NCI-H524 treated with DMSO at 0.1 percent for 48 hours (cell line): Measurements from ENCODE around the gene HOXB4.

ENCODE experiments used
- DNase-seq: peaks from one replicate; lab custom pipeline; 2025; lab: John Stamatoyannopoulos, UW

HOXB4 gene

DNA sequence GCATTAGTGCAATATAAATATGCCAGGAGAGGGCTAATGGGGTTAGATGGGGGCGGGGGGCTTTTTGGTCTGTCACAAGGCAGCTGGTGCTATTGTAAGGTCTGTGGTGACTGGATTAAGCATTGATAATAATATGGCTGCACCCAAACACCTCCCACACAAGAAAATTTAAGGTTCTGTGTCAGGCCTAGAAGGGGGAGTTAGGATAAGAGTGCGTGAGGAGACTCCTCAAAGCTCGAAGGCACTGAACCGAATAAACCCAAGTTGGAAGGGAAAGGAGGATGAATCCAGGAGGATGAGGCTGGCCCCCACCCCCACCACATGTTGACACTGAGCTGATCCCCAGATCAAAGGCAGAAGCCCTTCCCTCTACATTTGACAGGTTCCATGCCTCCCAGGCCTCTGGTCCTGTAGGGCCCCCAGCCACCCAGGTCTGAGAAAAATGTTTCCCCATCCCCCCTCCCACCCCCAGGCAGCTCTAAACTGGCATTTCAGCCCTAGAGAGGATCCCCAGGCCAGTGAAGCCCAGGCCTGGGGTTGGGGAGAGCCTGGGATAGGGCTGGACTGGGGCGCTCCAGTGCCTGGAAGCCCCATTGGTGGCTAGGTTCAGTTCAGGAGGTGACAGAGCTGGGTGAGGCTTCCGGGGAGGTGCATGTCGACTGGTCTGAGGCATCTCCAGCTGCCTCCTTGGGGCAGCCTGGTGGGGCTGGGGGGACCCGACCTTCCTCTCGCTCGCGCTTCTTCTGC is 49.0 kb downstream of the HOXB4 start:
- no peak for DNase-seq

DNA sequence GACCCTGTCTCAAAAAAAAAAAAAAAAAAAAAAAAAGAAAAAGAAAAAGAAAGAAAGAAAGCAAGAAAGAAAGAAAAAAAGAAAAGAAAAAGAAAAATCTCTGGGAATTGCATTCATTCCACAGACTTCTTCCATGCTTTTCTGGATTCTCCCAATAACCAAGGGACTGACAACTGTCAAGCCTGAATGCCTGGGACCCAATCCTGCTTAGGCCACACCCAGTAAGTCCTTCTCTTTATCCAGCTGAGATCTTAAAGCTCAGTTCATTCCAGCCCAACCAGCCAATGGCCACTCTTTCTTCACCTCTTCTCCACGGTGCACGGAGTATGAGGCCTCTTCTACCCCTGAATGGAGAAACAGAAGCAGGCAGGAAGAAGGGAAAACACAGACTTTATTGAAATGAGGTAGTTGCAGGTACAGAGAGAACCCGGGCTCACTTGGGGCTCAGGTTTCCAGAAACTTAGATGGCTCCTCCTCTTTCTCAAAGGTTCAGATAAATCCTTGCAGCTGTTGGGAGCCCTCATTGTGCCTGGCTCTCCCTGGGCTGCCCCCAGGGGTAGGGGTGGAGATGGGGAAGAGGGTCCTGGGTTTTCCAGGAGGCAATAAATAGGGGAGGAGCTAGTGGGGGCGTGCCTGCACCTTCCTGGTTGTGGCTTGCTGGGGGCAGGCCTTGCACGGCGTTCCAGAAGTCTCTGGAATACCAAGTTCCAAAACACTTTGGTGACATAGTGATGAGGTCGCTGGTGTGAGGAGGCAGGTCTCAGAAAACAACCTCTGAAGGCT is 49.8 kb downstream of the HOXB4 start:
- no peak for DNase-seq

DNA sequence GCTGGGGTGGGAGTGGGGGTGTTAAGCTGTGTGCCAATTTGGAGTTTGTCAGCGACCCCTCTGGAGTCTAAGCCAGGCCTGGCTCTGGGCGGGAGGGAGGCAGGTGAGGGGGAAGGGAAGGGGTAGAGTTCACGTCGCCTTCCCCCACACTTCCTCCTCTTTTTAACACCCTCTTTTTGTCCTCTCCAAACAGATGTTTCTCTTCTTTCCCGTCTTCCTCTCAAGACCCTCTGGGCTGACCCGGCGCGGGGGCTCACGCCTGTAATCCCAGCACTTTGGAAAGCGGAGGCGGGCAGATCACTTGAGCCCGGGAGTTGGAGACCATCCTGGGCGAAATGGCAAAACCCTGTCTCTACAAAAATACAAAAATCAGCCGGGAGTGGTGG is 50.6 kb downstream of the HOXB4 start:
- DNase-seq, result no peak

DNA sequence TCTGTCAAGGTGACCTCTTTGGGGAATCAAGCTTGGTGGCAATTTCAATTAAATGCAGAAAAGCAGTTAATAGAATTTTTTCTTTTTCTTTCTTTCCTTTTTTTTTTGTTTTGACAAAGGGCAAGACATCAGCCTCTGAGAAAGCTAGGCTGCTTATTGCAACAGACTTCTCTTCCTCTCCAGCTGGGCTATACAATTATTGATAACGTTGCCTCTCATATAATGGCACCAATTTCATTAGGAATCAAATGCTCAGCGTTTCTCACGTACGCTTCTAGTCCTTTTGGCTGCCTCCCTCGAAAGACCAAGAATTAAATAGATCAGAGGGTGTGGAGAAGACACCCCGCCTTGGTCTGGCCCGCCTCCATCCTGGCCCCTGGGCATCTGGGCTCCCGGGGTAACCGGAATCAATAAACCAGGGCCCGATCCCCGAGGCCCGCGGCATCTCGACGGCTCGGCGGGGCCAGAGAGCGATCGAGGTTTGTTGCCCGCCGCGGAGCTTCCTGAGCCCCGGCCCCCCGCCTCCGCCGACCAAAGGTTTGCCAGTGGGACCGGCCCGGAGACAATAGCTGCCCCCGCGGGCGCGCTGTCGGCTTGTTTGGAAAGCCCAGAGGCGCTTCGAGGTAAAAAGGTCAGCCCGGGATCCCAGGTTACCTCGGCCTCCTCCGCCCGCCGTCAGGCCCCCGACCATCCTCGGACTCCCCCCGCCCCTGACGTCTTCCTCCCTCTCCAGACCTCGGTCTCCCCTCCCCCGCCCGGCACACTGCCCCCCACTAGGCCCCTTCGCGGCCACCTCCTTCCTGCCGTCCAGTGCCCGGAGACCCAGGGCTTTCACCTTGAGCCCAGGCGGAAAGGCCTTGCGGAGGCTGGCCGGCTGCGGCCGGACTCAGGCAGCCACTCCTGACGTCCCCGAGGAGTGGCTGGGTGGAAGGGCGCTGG is 51.3 kb downstream of the HOXB4 start:
- no peak for DNase-seq
